ENCODE data around the gene NPAS3. TPM values are rescaled to one million over a fixed set of nuclear protein-coding genes. Genes with fewer than 3 reads are reported as not detected.

Gene NPAS3
- polyA plus RNA-seq, 2 of the 4 experiments (the other 2 are of a cell fraction) = not detected

GRCh38 chr14:33545696-33546095 lies 607.0 kb downstream of the NPAS3 start (continued):
- TF ChIP-seq USF2 (IDR thresholded peaks at IDR 0.05) (no peak), MYC (IDR thresholded peaks at IDR 0.05; ENCODE audit: borderline replicate concordance, low read length) (no peak), EP300 (IDR thresholded peaks at IDR 0.05) (no peak), MAX (IDR thresholded peaks at IDR 0.05) (no peak)

GRCh38 chr14:33548606-33549005 lies 609.9 kb downstream of the NPAS3 start:
- Histone ChIP-seq H3K27ac (no peak overlapping the region), H3K9me3 (no peaks in the 10 kb centered on the region), H3K4me1 (no peaks in the 10 kb centered on the region), H3K4me2 (no peak overlapping the region), H3K4me3 (no peak overlapping the region)
- 0% methylated on average over 1 of the region's 1 CpG for WGBS (ENCODE audit: missing lambda C conversion rate)
- FAIRE-seq (no peak), ATAC-seq (no peak), DNase-seq (ENCODE audit: low read depth in 1 of 2, low spot score in 1 of 2) (no peak)
- POLR2A ChIA-PET = no interaction called here
- CTCF ChIA-PET = no interaction called here
- no peak for TF ChIP-seq POLR2AphosphoS2 (conservative IDR thresholded peaks at IDR 0.05; ENCODE audit: low read length)
- no peak for TF ChIP-seq E2F6 (IDR thresholded peaks at IDR 0.05; ENCODE audit: borderline replicate concordance, low read depth)
- TF ChIP-seq BHLHE40 (IDR thresholded peaks at IDR 0.05; ENCODE audit: low read depth, low read length) = no peak
- TF ChIP-seq RFX5 (IDR thresholded peaks at IDR 0.05) = no peak
- no peak for TF ChIP-seq REST (IDR thresholded peaks at IDR 0.05)
- TF ChIP-seq PBX3 (IDR thresholded peaks at IDR 0.05) = no peak
- no peak for TF ChIP-seq ZNF302 (CRISPR knock-in tag; IDR thresholded peaks at IDR 0.05)
- TF ChIP-seq MAZ (IDR thresholded peaks at IDR 0.05; ENCODE audit: borderline replicate concordance, low read depth, low read length) = no peak
- no peak for TF ChIP-seq ELK1 (IDR thresholded peaks at IDR 0.05; ENCODE audit: low read depth, low read length)
- TF ChIP-seq HEYL (CRISPR knock-in tag; IDR thresholded peaks at IDR 0.05) = no peak
- no peak for TF ChIP-seq ATOH8 (CRISPR knock-in tag; IDR thresholded peaks at IDR 0.05; ENCODE audit: low read depth)
- no peak for TF ChIP-seq CBX2 (IDR thresholded peaks at IDR 0.05; ENCODE audit: borderline replicate concordance, low read depth)
- TF ChIP-seq PHF8 (IDR thresholded peaks at IDR 0.05; ENCODE audit: borderline replicate concordance, low read depth) = no peak
- TF ChIP-seq POLR2A (IDR thresholded peaks at IDR 0.05; ENCODE audit: low read length) = no peak
- no peak for TF ChIP-seq FOXS1 (CRISPR knock-in tag; IDR thresholded peaks at IDR 0.05)
- TF ChIP-seq CHD2 (IDR thresholded peaks at IDR 0.05; ENCODE audit: low read length, partially characterized antibody) = no peak
- no peak for TF ChIP-seq ZFP36 (IDR thresholded peaks at IDR 0.05; ENCODE audit: borderline replicate concordance, partially characterized antibody)
- TF ChIP-seq TFCP2L1 (CRISPR knock-in tag; IDR thresholded peaks at IDR 0.05) = no peak
- TF ChIP-seq ZC3H11A (IDR thresholded peaks at IDR 0.05) = no peak

Data from A549 (cell line).